PC-9 (cell line): ENCODE results near the gene VPS13D. TPM values are rescaled to one million over a fixed set of nuclear protein-coding genes. Genes with fewer than 3 reads are reported as not detected.

ENCODE experiments used
- BruUV-seq: library from RNA; stranded (reverse); fragments of 400-500 nt; replicated peaks from 2 replicates; lab custom pipeline; 2021; lab: Mats Ljungman, UMichigan
- CTCF ChIA-PET: fragments of 300-600 bp; sonication (Branson Sonifier 250); formaldehyde crosslinking; loops from one replicate; lab custom pipeline; 2022; ENCODE audit warnings: antibody characterized with exemption; lab: Charles Lee
- POLR2A ChIA-PET: fragments of 300-600 bp; sonication (Branson Sonifier 250); formaldehyde crosslinking; loops from one replicate; lab custom pipeline; 2022; ENCODE audit warnings: antibody characterized with exemption; ENCODE audit not compliant: unreplicated experiment; lab: Charles Lee
- DNase-seq, 2 experiments: peaks; one replicate each; pipeline versions ENCODE4 v3.0.0 to v3.0.0-alpha.2; 2015 to 2022; ENCODE audit warnings: mixed read lengths in 1 of 2
- H2AFZ ChIP-seq: fragments of 200-600 bp; sonication (generic); 2 replicates; pipeline ENCODE4 v1.8.1; 2017; ENCODE audit warnings: antibody characterized with exemption
- H3F3A ChIP-seq: fragments of 200-600 bp; sonication (generic); 2 replicates; pipeline ENCODE4 v1.8.1; 2017; ENCODE audit warnings: antibody characterized with exemption, mild to moderate bottlenecking, low read depth; ENCODE audit not compliant: insufficient read depth
- H3K27ac ChIP-seq: fragments of 200-600 bp; sonication (generic); 2 replicates; pipeline ENCODE4 v1.6.1; 2016; ENCODE audit warnings: mixed run types
- H3K27me3 ChIP-seq: fragments of 200-600 bp; sonication (generic); 2 replicates; pipeline ENCODE4 v1.6.1; 2016; ENCODE audit warnings: low read depth, mixed run types; ENCODE audit not compliant: insufficient read depth
- H3K36me3 ChIP-seq: fragments of 200-600 bp; sonication (generic); 2 replicates; pipeline ENCODE4 v1.6.1; 2016; ENCODE audit warnings: low read depth, mixed run types
- H3K4me1 ChIP-seq: fragments of 200-600 bp; sonication (generic); replicated peaks from 2 replicates; pipeline ENCODE4 v1.6.1; 2016; ENCODE audit warnings: mixed run types; ENCODE audit not compliant: insufficient read depth
- H3K4me2 ChIP-seq: fragments of 200-600 bp; sonication (generic); 2 replicates; pipeline ENCODE4 v1.6.1; 2017; ENCODE audit warnings: mixed run types
- H3K4me3 ChIP-seq: fragments of 200-600 bp; sonication (generic); 2 replicates; pipeline ENCODE4 v1.6.1; 2016; ENCODE audit warnings: mixed run types
- H3K79me2 ChIP-seq: fragments of 200-600 bp; sonication (generic); 2 replicates; pipeline ENCODE4 v1.6.1; 2017; ENCODE audit warnings: low read depth, mixed run types
- H3K9me2 ChIP-seq: fragments of 200-600 bp; sonication (generic); 2 replicates; pipeline ENCODE4 v1.8.1; 2017; ENCODE audit warnings: mild to moderate bottlenecking; ENCODE audit not compliant: insufficient read depth
- H3K9me3 ChIP-seq: fragments of 200-600 bp; sonication (generic); 2 replicates; pipeline ENCODE4 v1.8.1; 2016; ENCODE audit warnings: low read depth; ENCODE audit not compliant: insufficient read depth
- H4K20me1 ChIP-seq: fragments of 200-600 bp; sonication (generic); 2 replicates; pipeline ENCODE4 v1.8.1; 2017; ENCODE audit not compliant: insufficient read depth
- CTCF ChIP-seq: fragments of 200-600 bp; sonication (generic); conservative IDR thresholded peaks from 2 replicates; pipeline ENCODE4 v1.6.1; 2017; ENCODE audit warnings: mixed run types, antibody characterized with exemption, mild to moderate bottlenecking, moderate library complexity
- EZH2 ChIP-seq: fragments of 200-600 bp; sonication (generic); IDR thresholded peaks from 2 replicates; pipeline ENCODE4 v1.8.0; 2017; ENCODE audit warnings: antibody characterized with exemption, low read depth
- intact Hi-C: fragments of 100-400 bp; cut with micrococcal nuclease; formaldehyde crosslinking; loops from one replicate; pipeline ENCODE4 v1.10.0; 2022; ENCODE audit not compliant: unreplicated experiment
- total RNA-seq: library from RNA; stranded (reverse); gene quantifications from 2 replicates; pipeline ENCODE4 v1.2.3, GENCODE V29; 2021

VPS13D gene
- total RNA-seq, 1 experiment from 2014 or later = 36.2 TPM

- H4K20me1 ChIP-seq = no peaks in the 10 kb centered on the region
- BruUV-seq = no TSS peak
- ChIA-PET CTCF (no interaction called here), POLR2A (no interaction called here)
- H3F3A ChIP-seq = no peaks in the 10 kb centered on the region
- intact Hi-C loops = no loop called here
- no peaks in the 10 kb centered on the region for H3K27me3 ChIP-seq
- H3K4me1 ChIP-seq = peaks cover 4% of the 10 kb centered on the region
- no peak for DNase-seq
- no peak overlapping the region for H3K4me3 ChIP-seq
- H3K9me2 ChIP-seq = no peaks in the 10 kb centered on the region
- no peaks in the 10 kb centered on the region for H3K9me3 ChIP-seq
- TF ChIP-seq CTCF (no peak), EZH2 (no peak)
- no peaks in the 10 kb centered on the region for H3K36me3 ChIP-seq
- no peak overlapping the region for H2AFZ ChIP-seq
- H3K27ac ChIP-seq = no peak overlapping the region
- H3K4me2 ChIP-seq = no peak overlapping the region
- no peaks in the 10 kb centered on the region for H3K79me2 ChIP-seq
Measured at GRCh38 chr1:12189328-12189682, 40.5 kb upstream of the VPS13D start.

GRCh38 chr1:12191242-12192032, 38.4 kb upstream of the VPS13D start:
- ChIA-PET CTCF (no interaction called here), POLR2A (no interaction called here)
- Histone ChIP-seq H3K9me3 (no peaks in the 10 kb centered on the region), H3K79me2 (no peaks in the 10 kb centered on the region), H3F3A (no peaks in the 10 kb centered on the region), H3K27me3 (no peaks in the 10 kb centered on the region), H3K36me3 (no peaks in the 10 kb centered on the region), H4K20me1 (no peaks in the 10 kb centered on the region), H3K27ac (no peak overlapping the region), H3K9me2 (no peaks in the 10 kb centered on the region), H3K4me2 (no peak overlapping the region), H3K4me3 (no peak overlapping the region), H2AFZ (no peak overlapping the region), H3K4me1 (no peaks in the 10 kb centered on the region)
- TF ChIP-seq CTCF (no peak), EZH2 (no peak)
- no TSS peak for BruUV-seq
- no peak for DNase-seq
- intact Hi-C loops = no loop called here

- no peaks in the 10 kb centered on the region for H3K79me2 ChIP-seq
- H3K9me3 ChIP-seq = no peaks in the 10 kb centered on the region
- no peak overlapping the region for H3K4me2 ChIP-seq
- POLR2A ChIA-PET = no interaction called here
- intact Hi-C loops = no loop called here
- no peaks in the 10 kb centered on the region for H4K20me1 ChIP-seq
- H3K27me3 ChIP-seq = no peaks in the 10 kb centered on the region
- CTCF ChIA-PET = no interaction called here
- no peak overlapping the region for H3K27ac ChIP-seq
- H3K36me3 ChIP-seq = no peaks in the 10 kb centered on the region
- no peak for DNase-seq
- no peaks in the 10 kb centered on the region for H3F3A ChIP-seq
- TF ChIP-seq CTCF = no peak
- no peak for TF ChIP-seq EZH2
- no peak overlapping the region for H3K4me3 ChIP-seq
- H3K4me1 ChIP-seq = no peaks in the 10 kb centered on the region
- BruUV-seq = no TSS peak
- no peaks in the 10 kb centered on the region for H3K9me2 ChIP-seq
- H2AFZ ChIP-seq = no peak overlapping the region
Measured at GRCh38 chr1:12194666-12195216, 35.1 kb upstream of the VPS13D start.
